GM21786 (cell line): ENCODE data around the gene GRK3.
"Not testable (repeated sequence)": the region's sequence is repeated elsewhere in the genome, so short reads cannot be mapped to it uniquely, and the experiment has no call there.

Experiments used
- ATAC-seq: cut with Tn5 transposase; IDR thresholded peaks from one replicate; pipeline ENCODE4 v1.9.1; 2021; ENCODE audit not compliant: unreplicated experiment

The GRK3 gene

DNA sequence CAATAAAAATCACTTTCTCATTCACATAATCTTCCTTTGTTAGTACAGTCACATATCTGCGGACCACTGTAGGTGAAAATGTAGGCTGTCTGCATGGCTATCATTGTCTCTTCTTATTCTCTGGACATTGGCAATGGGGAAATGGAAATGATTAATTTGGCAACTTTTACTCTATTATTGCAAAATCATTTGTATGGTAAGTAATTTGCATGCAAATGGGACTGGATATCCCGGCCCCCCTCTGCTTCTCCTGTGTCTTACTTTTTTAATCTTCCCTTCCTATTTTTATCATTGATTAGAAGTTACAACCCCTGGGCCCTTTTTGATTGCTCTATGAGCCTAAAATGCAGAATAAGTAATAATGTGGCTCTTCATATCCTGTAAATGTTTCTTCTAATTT, 6.0 kb downstream of the GRK3 start:
- no peak for ATAC-seq

DNA sequence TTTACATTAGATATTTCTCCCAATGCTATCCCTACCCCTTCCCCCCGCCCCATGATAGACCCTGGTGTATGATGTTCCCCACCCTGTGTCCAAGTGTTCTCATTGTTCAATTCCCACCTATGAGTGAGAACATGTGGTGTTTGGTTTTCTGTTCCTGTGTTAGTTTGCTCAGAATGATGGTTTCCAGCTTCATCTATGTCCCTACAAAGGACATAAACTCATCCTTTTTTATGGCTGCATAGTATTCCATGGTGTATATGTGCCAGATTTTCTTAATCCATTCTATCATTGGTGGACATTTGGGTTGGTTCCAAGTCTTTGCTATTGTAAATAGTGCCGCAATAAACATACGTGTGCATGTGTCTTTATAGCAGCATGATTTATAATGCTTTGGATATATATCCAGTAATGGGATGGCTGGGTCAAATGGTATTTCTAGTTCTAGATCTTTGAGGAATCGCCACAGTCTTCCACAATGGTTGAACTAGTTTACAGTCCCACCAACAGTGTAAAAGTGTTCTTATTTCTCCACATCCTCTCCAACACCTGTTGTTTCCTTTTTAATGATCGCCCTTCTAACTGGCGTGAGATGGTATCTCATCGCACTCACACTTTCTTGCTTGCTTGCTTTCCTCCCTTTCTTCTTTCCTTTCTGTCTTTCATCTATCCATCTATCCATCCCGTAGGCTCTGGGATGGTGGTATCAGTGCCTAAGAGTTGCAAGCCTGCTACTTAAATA, 7.7 kb downstream of the GRK3 start:
- not testable (repeated sequence) for ATAC-seq

DNA sequence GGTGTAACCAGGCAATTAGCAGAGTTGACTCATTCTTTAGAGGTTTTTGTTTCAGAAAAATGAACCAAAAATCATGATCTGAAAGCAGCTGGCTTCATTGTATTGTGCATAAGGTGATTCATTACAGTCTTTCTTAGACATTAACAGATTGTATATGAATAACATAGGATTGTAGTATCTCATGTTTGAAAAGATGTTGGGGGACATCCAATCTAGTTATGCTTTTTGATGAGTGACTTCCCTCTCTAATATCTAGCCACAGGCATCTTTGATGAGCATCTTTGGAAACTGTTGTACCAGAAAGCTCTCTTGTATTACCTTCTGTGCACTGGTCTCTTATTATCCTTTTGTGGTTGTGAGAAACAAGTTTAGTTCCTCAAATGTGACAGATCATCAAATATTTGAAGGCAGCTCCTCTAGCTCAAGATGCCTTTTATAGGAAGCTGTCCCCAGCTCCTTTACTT, 8.3 kb downstream of the GRK3 start:
- ATAC-seq, result no peak

DNA sequence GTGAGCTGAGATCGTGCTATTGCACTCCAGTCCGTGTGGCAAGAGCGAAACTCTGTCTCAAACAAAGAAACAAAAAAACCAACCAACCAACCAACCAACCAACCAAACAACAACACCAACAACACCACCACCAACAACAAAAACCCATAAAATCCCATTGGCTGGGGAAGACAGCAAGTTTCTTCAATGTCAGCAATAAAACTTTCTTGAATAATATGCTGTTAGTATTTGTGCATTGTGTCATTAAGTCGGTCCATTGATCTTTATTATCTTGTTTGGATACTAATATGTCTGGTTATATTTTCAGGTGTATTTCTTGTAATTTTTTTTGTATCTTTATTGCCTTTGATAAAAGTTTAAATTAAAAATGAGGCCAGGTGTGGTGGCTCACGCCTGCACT, 9.4 kb downstream of the GRK3 start:
- no peak for ATAC-seq

DNA sequence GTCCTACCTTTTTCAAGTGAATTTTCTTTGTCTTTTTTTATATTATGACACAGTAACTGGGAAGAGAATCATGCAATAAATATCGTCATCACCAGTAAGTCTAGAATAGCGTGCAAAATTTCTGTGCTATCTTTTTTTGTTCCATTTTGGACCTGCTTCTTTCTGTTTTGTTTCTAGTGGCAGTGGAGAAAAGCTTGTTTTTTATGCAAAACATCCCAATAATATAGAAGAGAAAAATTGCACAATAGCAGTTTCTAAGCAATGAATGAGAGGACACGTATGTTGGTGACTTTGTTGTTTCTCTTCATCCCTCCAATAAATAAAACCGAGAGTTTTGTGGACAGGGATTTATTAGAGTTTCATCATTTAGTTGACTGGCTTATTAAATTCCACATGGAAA, 10.3 kb downstream of the GRK3 start:
- no peak for ATAC-seq

DNA sequence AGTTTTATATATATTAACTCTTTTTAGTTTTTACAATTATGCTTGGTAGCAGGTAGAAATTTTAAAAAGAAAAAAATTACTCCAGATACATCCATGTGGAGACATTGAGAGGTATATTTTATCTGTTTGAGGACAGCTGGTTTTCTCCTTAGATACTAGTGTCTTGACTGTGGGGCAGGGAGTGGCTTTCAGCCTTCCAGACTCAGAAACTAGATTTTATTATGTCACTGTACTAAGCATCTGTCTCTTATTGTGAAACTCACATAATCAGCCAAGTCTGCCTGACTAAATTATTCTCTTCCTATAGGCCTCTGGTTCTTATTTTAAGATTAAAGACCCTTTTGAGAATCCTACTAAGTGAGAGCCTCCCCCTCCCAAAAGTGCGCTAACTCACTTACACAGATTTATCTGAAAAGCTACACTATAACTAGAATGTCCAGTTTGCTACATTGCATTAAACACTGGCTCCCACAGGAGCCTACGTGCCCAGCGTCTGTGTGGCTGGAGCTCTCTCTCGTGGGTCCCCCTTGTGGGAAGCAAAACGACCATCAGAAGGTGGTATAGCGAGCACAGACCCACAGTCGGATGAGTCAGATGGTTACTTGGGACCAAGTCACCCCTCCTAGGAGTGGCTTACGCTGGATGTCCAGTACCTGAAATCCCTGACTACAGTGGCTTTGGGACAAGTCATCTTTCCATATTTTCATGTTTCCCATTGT, 11.4 kb downstream of the GRK3 start:
- ATAC-seq, result not testable (repeated sequence)

DNA sequence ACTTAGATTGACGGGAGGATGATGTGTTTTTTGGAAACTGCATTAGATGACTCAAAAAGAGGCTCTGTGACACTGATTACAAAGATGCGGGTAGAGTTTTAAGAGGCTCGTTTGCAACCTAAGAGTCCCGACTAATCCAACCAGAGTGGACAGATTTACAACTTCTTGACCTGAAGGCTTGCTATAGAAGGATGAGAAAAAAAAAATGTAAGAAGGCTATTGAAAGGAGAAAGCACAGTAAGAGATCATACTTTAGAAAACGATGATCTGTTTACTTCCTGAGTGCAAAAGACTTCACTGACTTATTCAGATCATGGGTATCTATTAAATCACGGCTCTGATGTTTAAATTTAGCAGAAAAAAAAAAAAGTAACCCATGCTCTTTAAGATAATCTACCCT, 17.0 kb downstream of the GRK3 start:
- ATAC-seq, result not testable (repeated sequence)

DNA sequence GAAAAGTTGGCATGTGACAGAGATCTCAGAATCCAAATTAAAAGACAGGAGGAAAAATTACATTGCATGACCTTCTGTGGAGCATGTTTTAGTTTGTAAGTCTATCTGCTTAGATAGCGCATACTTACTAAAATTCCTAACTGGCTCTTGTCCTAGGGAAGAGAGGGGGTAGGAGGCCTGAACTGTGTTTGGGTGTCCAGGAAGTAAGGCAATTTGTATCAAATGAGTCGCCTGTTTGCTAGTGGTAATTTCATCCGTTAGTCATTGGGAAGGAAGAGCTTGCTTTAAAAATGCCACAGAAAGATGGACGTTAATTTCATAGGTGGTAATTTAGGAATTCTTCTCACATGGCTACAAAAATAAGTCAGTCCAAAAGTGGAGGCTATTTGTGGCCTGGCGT, 18.5 kb downstream of the GRK3 start:
- ATAC-seq, result no peak

DNA sequence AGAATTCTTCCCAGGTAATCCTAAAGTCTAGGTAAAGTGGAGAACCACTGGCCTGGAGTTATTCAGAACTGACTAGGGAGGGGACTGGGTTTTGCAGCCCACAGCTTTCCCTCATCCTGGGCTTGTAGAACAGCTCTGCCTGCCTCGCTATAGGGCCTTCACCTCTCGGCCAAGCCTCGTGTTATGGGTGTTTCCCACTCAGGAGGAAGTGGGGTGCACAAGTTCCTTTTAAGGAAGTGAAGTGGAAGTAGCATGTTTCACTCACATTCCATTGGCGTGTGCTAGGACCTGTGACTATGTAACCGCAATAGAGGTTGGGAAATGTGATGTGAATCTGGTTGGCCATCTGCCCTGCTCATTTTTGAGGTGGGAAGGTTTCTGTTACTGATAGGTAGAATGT, 20.5 kb downstream of the GRK3 start:
- not testable (repeated sequence) for ATAC-seq

DNA sequence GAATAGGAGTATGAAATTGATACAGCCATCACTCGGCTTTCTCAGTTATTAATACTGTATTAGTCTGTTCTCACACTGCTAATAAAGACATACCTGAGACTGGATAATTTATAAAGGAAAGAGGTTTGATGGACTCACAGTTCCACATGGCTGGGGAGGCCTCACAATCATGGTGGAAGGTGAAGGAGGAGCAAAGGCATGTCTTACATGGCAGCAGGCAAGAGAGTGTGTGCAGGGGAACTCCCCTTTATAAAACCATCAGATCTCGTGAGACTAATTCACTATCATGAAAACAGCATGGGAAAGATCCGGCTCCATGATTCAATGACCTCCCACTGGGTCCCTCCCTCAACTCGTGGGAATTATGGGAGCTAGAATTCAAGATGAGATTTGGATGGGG, 25.2 kb downstream of the GRK3 start:
- not testable (repeated sequence) for ATAC-seq

DNA sequence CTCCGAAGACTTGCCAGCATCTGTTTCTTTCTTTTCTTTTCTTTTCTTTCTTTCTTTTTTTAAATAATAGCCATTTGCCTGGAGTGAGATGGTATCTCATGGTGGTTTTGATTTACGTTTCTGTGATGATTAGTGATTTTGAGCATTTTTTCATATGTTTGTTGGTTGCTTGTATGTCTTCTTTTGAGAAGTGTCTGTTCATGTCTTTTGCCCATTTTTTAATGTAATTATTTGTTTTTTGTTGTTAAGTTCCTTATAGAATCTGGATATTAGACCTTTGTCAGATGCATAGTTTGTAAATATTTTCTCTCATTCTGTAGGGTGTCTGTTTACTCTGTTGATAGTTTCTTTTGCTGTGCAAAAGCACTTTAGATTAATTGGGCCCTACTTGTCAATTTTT, 28.8 kb downstream of the GRK3 start:
- not testable (repeated sequence) for ATAC-seq

DNA sequence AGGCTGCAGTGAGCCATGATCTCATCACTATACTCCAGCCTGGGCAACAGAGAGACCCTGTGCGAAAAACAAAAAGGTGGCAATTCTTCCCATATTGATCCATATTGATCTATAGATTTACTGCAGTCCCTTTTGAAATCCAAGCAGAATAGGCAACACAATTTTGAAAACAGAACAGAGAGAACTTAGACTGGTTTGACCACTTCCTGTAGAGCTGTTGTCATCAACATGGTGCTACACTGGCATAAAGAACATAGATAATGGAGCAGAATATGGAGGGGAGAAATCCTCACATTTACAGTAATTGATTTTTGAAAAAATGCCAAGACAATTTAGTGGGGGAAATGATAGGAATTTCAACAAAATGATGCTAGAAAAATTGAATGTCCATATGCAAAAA, 34.1 kb downstream of the GRK3 start:
- ATAC-seq, result no peak

DNA sequence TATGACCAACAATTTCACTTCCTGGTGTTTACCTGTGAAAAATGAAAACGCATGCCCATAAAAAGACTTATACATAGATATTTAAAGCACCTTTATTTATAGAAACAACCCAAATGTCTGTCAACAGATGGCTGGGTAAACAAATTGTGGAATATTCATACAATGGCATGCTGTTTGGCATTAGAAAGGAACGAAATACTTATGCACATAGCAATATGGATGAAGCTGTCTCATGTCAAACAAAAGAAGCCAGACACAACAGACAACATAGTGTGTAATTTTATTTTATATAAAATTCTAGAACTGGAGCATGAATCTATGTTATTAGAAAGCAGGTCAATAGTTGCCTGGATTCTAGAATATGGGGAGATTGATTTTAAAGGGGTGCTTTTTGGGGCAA, 38.0 kb downstream of the GRK3 start:
- no peak for ATAC-seq

DNA sequence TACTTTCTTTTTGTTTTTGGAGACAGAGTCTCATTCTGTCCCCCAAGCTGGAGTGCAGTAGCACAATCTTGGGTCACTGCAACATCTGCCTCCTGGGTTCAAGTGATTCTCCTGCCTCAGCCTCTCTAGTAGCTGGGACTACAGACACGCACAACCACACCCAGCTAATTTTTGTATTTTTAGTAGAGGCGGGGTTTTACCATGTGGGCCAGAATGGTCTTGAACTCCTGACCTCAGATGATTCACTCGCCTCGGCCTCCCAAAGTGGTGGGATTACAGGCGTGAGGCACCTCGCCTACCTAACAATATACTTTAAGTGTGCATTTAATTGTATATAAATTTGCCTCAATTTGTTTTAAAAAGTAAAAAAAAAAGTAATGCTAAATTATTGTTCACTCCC, 38.4 kb downstream of the GRK3 start:
- no peak for ATAC-seq

DNA sequence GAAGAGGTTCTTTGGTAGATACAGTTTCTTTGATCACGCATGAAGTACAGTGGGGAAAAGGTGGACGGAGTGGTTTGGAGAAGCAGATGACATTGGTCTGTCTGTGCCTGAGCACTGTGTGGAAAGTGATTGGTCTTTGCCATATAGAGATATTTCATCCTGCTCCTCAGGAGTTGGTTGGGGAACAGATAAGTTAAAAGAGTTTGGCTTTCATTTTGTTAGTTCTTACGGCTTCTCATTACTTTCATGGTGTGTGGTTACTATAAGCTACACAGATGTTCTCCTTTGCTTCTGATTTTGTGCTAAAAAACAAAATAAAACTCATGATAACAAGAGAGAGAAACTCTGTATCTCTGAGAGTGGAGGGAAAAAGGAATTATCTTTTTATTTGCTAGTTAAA, 40.7 kb downstream of the GRK3 start:
- ATAC-seq, result not testable (repeated sequence)

DNA sequence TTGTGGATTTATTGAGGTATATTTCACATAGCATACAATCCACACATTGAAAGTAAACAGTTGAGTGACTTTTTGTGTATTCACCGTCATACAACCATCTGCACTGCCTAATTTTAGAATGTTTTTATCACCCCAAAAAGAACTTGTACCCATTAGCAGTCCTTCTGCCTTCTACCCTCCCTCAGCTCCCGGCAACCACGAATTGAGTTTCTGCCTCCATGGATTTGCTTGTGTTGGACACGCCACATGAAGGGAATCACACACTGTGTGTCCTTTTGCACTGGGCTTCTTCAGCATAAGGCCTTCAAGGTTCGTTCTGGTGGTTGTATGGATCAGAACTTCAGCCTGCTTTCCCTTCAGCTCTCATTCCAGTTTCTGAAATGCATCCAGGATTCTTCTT, 41.1 kb downstream of the GRK3 start:
- not testable (repeated sequence) for ATAC-seq

DNA sequence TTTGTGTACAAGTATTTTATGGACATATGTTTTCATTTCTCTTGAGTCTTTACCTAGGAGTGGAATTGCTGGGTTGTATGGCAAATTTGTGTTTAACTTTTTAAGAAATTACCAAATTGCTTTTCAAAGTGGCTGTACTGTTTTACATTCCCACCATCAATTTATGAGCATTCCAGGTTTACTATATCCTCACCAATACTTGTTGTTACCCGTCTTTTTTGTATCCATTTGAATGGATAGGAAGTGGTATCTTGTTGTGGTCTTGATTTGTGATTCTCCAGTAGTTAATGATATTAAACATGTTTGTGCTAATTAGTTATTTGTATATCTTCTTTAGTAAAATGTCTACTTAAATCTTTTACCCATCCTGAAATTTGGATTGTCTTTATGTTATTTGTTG, 46.8 kb downstream of the GRK3 start:
- ATAC-seq, result not testable (repeated sequence)

DNA sequence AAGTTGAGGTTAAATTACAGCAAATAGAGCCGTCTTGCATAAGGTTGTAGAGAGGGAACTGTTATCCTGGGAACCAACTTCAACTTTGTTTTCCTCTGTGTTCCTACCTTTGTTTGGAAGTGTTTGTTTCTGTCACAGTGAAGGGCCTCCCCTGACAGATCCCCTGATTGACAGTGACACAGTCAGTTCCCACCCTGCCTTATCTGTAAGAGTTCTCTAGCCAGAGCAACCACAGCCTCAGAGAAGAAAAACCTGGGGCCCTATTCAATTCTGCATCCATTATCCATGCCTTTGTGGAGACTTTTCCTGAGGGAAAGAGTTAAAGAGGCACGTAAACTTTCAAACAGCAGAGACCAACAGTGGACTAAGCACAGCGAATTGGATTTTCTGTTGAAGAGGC, 48.7 kb downstream of the GRK3 start:
- ATAC-seq, result not testable (repeated sequence)

DNA sequence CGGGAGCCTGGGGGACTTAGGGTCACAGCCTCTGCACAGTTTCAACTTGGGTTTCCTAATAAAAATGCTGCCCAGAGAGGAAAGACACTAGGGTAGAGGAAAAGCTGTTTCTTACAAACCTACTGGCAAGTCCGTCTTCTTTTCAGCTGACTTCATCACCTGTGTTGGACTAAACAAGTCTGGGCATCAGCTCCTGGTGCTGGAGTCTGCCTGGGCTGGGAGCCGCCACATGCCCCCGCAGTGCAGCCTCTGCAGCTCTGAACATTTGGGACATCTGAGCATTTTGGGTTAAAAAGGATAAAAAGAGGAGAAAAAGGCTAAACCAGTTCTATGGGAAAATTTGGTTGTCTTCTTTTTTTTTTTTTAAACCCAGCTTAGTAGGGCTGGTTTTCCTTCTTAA, 49.1 kb downstream of the GRK3 start:
- not testable (repeated sequence) for ATAC-seq

DNA sequence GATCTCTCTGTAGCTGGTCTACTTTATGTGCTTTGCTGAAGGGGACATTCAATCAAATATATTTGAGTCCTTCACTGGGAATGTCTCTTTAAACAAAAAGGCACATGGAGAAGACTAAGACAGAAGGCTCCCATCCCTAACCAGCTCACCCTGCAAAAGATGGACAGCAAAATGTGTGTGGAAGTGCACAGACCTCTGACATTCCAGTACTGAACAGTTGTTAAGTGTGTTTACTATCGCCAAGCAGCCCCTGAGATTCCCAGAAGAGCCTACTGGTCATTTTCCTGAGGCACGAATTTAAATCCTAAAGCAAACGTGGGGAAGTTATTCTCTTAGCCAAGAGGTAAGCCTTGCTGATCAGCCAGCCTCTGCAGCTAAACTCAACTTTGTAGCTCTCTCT, 50.3 kb downstream of the GRK3 start:
- ATAC-seq, result not testable (repeated sequence)

DNA sequence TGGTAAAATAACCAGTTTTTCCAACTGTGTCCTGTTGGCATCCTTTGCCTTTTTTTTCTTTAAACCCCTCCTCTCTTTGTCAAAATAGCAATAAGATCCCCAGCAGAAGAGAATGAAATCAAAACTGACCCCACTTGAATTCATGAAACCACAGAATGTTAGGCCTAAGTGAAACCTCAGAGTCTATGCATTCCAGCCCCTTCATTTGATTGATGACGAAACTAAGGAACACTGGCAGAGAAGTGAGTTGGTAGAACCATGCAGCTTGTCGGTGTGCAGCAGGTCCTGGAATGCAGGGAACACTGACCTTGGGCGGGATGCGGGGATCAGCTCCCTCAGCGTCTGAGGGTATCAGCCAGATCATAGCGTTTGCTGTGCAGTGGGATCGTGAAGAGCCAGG, 57.5 kb downstream of the GRK3 start:
- no peak for ATAC-seq

DNA sequence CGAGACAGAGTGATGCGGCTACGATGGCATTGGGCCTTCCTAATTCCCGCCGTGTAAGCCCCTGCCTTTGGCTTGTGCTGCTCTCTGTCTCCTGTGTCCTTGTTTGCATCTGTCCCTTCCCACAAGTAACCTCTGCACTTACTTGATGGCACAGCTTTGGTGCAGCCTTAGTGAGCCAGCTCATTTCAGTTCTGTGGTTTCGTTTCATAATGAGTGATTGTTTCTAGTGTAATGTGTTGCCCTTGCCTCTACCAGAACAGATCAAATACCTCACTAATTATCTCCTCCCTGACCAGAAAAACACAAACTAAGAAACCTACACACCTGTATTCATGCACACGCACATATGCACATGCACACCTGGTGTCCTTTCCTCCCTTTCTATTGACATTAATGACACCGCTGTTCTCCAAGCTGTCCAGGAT, 58.8 kb downstream of the GRK3 start:
- peak; percentile 81 for ATAC-seq
